Endothelial cell of umbilical vein (primary cell): Measurements from ENCODE around the gene MBTPS2. TPM values are rescaled to one million over a fixed set of nuclear protein-coding genes. Genes with fewer than 3 reads are reported as not detected.

ENCODE experiments used
- BruUV-seq: library from RNA; stranded (reverse); fragments of 400-500 nt; replicated peaks from 2 replicates; lab custom pipeline; 2021; lab: Mats Ljungman, UMichigan
- CTCF ChIA-PET: fragments of 300-600, 350-600 bp; sonication (Branson Sonifier 250); formaldehyde crosslinking; loops from one replicate; lab custom pipeline; 2021; ENCODE audit warnings: antibody characterized with exemption, inconsistent platforms; lab: Charles Lee
- POLR2A ChIA-PET: fragments of 300-600, 350-600 bp; sonication (Branson Sonifier 250); formaldehyde crosslinking; loops from one replicate; lab custom pipeline; 2021; ENCODE audit warnings: antibody characterized with exemption, inconsistent platforms; lab: Charles Lee
- DNase-seq: peaks from one replicate; pipeline ENCODE4 v3.0.0-alpha.2; 2011; ENCODE audit warnings: low read depth, low spot score
- FAIRE-seq: peaks from 2 replicates; lab custom pipeline; 2011; peaks lifted over from hg19 to GRCh38; lab: Jason Lieb, UNC
- H2AFZ ChIP-seq: 2 replicates; pipeline ENCODE4 v1.6.0; 2012; ENCODE audit warnings: low read depth, low read length, control low read depth, inconsistent platforms
- H3K27ac ChIP-seq: 2 replicates; pipeline ENCODE4 v1.5.1; 2011; ENCODE audit warnings: low read depth, mild to moderate bottlenecking, control low read depth, low read length, moderate library complexity; ENCODE audit not compliant: insufficient read depth
- H3K27me3 ChIP-seq, 2 experiments: 2 replicates each; pipeline versions ENCODE4 v1.6.0 to v1.6.1; 2011; ENCODE audit warnings: low read length in 2 of 2, mixed read lengths in 1 of 2; ENCODE audit not compliant: control insufficient read depth in 2 of 2, insufficient read depth in 2 of 2
- H3K36me3 ChIP-seq, 2 experiments: 2 replicates in 1 of 2; 3 replicates in 1 of 2; pipeline ENCODE4 v1.5.1; 2011; ENCODE audit warnings: low read length in 2 of 2, mild to moderate bottlenecking in 1 of 2, moderate library complexity in 1 of 2; ENCODE audit not compliant: control insufficient read depth in 2 of 2, insufficient read depth in 2 of 2; ENCODE audit errors: extremely low read depth in 1 of 2
- H3K4me1 ChIP-seq: 3 replicates; pipeline ENCODE4 v1.5.1; 2011; ENCODE audit warnings: mild to moderate bottlenecking, low read length; ENCODE audit not compliant: control insufficient read depth, insufficient read depth; ENCODE audit errors: extremely low read depth
- H3K4me2 ChIP-seq: 2 replicates; pipeline ENCODE4 v1.6.1; 2011; ENCODE audit warnings: low read length, control low read depth, mixed read lengths; ENCODE audit not compliant: insufficient read depth
- H3K4me3 ChIP-seq, 3 experiments: fragments of 200-600 bp in 1 of 3; sonication (generic), shearing (Covaris generic) in 1 of 3; replicated peaks in 1 of 3; 2 replicates each; pipeline ENCODE4 v1.5.1; 2011 to 2016; ENCODE audit warnings: control low read depth in 3 of 3, low read length in 3 of 3, mild to moderate bottlenecking in 2 of 3, inconsistent platforms in 1 of 3, low read depth in 1 of 3, moderate library complexity in 1 of 3; ENCODE audit not compliant: insufficient read depth in 1 of 3
- H3K79me2 ChIP-seq: 2 replicates; pipeline ENCODE4 v1.6.0; 2012; ENCODE audit warnings: low read length, inconsistent platforms; ENCODE audit not compliant: control insufficient read depth, insufficient read depth
- H3K9ac ChIP-seq: replicated peaks from 2 replicates; pipeline ENCODE3; 2011; ENCODE audit warnings: low read length, control low read depth; ENCODE audit not compliant: insufficient read depth; ENCODE audit errors: extremely low read depth
- H3K9me1 ChIP-seq: replicated peaks from 3 replicates; pipeline ENCODE4 v1.6.0; 2011; ENCODE audit warnings: mild to moderate bottlenecking, low read length; ENCODE audit not compliant: control insufficient read depth, insufficient read depth; ENCODE audit errors: extremely low read depth
- H3K9me3 ChIP-seq: replicated peaks from 2 replicates; pipeline ENCODE4 v1.5.1; 2012; ENCODE audit warnings: low read length, inconsistent platforms; ENCODE audit not compliant: control insufficient read depth, insufficient read depth
- H4K20me1 ChIP-seq: replicated peaks from 2 replicates; pipeline ENCODE3; 2011; ENCODE audit warnings: mild to moderate bottlenecking, low read length; ENCODE audit not compliant: control insufficient read depth, insufficient read depth; ENCODE audit errors: extremely low read depth
- EZH2 ChIP-seq: IDR thresholded peaks from 2 replicates; pipeline ENCODE4 v1.6.1; 2012; ENCODE audit warnings: borderline replicate concordance, low read depth, mild to moderate bottlenecking, moderate library complexity, low read length, inconsistent platforms; ENCODE audit not compliant: severe bottlenecking
- FOS ChIP-seq: IDR thresholded peaks from 2 replicates; pipeline ENCODE4 v1.6.1; 2011; ENCODE audit warnings: mild to moderate bottlenecking, low read length, moderate library complexity, borderline replicate concordance; ENCODE audit not compliant: insufficient read depth
- GATA2 ChIP-seq: IDR thresholded peaks from 2 replicates; pipeline ENCODE4 v1.7.0; 2011; ENCODE audit warnings: low read depth, mild to moderate bottlenecking, moderate library complexity, mixed read lengths, low read length; ENCODE audit not compliant: insufficient read length, insufficient read depth
- JUN ChIP-seq: IDR thresholded peaks from 2 replicates; pipeline ENCODE4 v1.6.1; 2011; ENCODE audit warnings: borderline replicate concordance, low read depth; ENCODE audit not compliant: insufficient read length, insufficient read depth
- MYC ChIP-seq: IDR thresholded peaks from one replicate; pipeline ENCODE4 v1.6.1; 2011; ENCODE audit warnings: mild to moderate bottlenecking, low read depth, low read length
- POLR2A ChIP-seq: IDR thresholded peaks from 2 replicates; pipeline ENCODE4 v1.6.1; 2012; ENCODE audit warnings: low read depth, mild to moderate bottlenecking, control low read depth, low read length
- POLR2AphosphoS5 ChIP-seq: IDR thresholded peaks from 2 replicates; pipeline ENCODE4 v1.6.1; 2012; ENCODE audit warnings: low read depth, mild to moderate bottlenecking, control low read depth, low read length, moderate library complexity; ENCODE audit not compliant: insufficient read depth
- dilution Hi-C: fragments of 300-500 bp; cut with MboI; formaldehyde crosslinking; loops from one replicate; pipeline ENCODE4 v1.15.0; 2019; ENCODE audit warnings: low sequenced_read_pairs; ENCODE audit not compliant: extremely low pct_ligation_motif_present
- intact Hi-C: fragments of 100-400 bp; cut with micrococcal nuclease; formaldehyde crosslinking; loops from one replicate; pipeline ENCODE4 v1.10.0; 2022
- polyA plus RNA-seq, 4 experiments: library from polyadenylated mRNA; depleted of rRNA in 3 of 4; stranded (reverse) in 3 of 4; unstranded in 1 of 4; fragments of >200 nt; gene quantifications; 2 replicates each; pipeline versions ENCODE4 v1.2.1 to v1.2.3, GENCODE V29; 2011 to 2012; ENCODE audit warnings: missing spikeins in 1 of 4
- total RNA-seq: library from RNA; stranded (reverse); gene quantifications from 2 replicates; pipeline ENCODE4 v1.2.3, GENCODE V29; 2021
- TF ChIP-seq, protein P1 (sequence below): IDR thresholded peaks from 2 replicates; pipeline ENCODE4 v1.6.1; 2011; ENCODE audit not compliant: insufficient read depth, insufficient read length
- TF ChIP-seq, protein P2 (sequence below), 2 donors: IDR thresholded peaks; 1 replicate in 1 of 2; 2 replicates in 1 of 2; pipeline ENCODE4 v1.5.1; 2011; ENCODE audit warnings: low read length in 2 of 2, mild to moderate bottlenecking in 2 of 2, moderate library complexity in 2 of 2, control low read depth in 1 of 2, inconsistent platforms in 1 of 2, low read depth in 1 of 2; ENCODE audit not compliant: insufficient read depth in 1 of 2; ENCODE audit errors: extremely low read depth in 1 of 2

MBTPS2 gene
- total and polyA plus RNA-seq, 2 donors (not counting 3 experiments of a cell fraction or from before 2014, with no cell fraction given): 11.4 to 16.4 TPM

DNA sequence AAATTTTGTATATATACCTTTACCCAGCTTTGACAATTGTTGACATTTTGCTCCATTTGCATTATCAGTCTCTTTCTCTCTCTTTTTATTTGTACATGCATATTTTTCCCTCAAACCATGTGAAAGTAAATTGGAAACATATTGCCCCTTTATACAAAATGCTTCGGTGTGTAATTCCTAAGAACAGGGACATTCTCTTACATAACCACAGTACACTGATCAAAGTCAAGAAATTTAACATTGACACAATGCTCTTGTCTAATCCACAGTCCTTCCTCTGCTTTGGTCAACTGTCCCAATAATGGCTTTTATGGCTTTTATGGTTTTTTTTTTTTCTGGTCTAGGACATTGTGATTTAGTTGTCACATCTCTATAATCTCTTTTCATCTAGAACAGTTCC lies 91.6 kb downstream of the MBTPS2 start:
- Histone ChIP-seq H3K9ac (no peak overlapping the region), H3K9me1 (no peaks in the 10 kb centered on the region), H4K20me1 (no peaks in the 10 kb centered on the region), H2AFZ (no peak overlapping the region), H3K9me3 (no peaks in the 10 kb centered on the region), H3K79me2 (no peaks in the 10 kb centered on the region), H3K27ac (no peak overlapping the region), H3K27me3 (no peaks in the 10 kb centered on the region), H3K4me2 (no peak overlapping the region), H3K4me3 (no peak overlapping the region), H3K36me3 (no peaks in the 10 kb centered on the region), H3K4me1 (peaks cover 32% of the 10 kb centered on the region)
- dilution Hi-C loops: no loop called here
- BruUV-seq: no TSS peak
- DNase-seq (no peak), FAIRE-seq (no peak)
- POLR2A ChIA-PET: no interaction called here
- TF ChIP-seq POLR2AphosphoS5: no peak
- no peak for TF ChIP-seq MYC
- TF ChIP-seq EZH2: no peak
- no peak for TF ChIP-seq JUN
- no peak for TF ChIP-seq GATA2
- TF ChIP-seq FOS: no peak
- no peak for TF ChIP-seq POLR2A
- TF ChIP-seq, protein P1, sequence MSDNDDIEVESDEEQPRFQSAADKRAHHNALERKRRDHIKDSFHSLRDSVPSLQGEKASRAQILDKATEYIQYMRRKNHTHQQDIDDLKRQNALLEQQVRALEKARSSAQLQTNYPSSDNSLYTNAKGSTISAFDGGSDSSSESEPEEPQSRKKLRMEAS: no peak
- TF ChIP-seq, protein P2, sequence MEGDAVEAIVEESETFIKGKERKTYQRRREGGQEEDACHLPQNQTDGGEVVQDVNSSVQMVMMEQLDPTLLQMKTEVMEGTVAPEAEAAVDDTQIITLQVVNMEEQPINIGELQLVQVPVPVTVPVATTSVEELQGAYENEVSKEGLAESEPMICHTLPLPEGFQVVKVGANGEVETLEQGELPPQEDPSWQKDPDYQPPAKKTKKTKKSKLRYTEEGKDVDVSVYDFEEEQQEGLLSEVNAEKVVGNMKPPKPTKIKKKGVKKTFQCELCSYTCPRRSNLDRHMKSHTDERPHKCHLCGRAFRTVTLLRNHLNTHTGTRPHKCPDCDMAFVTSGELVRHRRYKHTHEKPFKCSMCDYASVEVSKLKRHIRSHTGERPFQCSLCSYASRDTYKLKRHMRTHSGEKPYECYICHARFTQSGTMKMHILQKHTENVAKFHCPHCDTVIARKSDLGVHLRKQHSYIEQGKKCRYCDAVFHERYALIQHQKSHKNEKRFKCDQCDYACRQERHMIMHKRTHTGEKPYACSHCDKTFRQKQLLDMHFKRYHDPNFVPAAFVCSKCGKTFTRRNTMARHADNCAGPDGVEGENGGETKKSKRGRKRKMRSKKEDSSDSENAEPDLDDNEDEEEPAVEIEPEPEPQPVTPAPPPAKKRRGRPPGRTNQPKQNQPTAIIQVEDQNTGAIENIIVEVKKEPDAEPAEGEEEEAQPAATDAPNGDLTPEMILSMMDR (IDR thresholded peaks at IDR 0.05; ENCODE audit: extremely low read depth in 1 of 2, insufficient read depth in 1 of 2, low read depth in 1 of 2, low read length in 2 of 2): no peak
- CTCF ChIA-PET: no interaction called here
- intact Hi-C loops: no loop called here
